ENCODE measurements around the gene NPDC1. TPM values are rescaled to one million over a fixed set of nuclear protein-coding genes. Genes with fewer than 3 reads are reported as not detected.

The NPDC1 gene
- polyA plus RNA-seq, 3 donors = 0.51 to 2.7 TPM; not detected in 1

GRCh38 chr9:137011156-137011555, 34.8 kb downstream of the NPDC1 start:
- DNase-seq = no peak
- Mint-ChIP-seq H3K27ac (peak overlapping the region in 1 of 7 donors; percentile 50), H3K4me3 (no peak overlapping the region), H3K27me3 (ENCODE audit: low read depth in 3 of 3) (peaks cover 2 to 4% (median 3%) of the 10 kb centered on the region in 3 donors), H3K36me3 (peaks cover 6 to 25% of the 10 kb centered on the region in 2 donors), H3K4me1 (peaks cover 1% of the 10 kb centered on the region), H3K9me3 (peaks cover 0 to 4% (median 0%) of the 10 kb centered on the region in 7 donors)
- no peaks in the 10 kb centered on the region for H3K27me3 ChIP-seq (ENCODE audit: control insufficient read depth in 2 of 2, insufficient read depth in 2 of 2, low read length in 2 of 2)
- no peaks in the 10 kb centered on the region for H3K9me3 ChIP-seq (replicated peaks in 1 of 2; ENCODE audit: control insufficient read depth in 1 of 2, insufficient read depth in 1 of 2, low read length in 2 of 2)
- H3K9ac ChIP-seq (ENCODE audit: insufficient read depth, low read length, poor library complexity, severe bottlenecking) = no peak overlapping the region
- no peaks in the 10 kb centered on the region for H4K20me1 ChIP-seq (ENCODE audit: insufficient read depth, low read length)
- TF ChIP-seq, protein P1, sequence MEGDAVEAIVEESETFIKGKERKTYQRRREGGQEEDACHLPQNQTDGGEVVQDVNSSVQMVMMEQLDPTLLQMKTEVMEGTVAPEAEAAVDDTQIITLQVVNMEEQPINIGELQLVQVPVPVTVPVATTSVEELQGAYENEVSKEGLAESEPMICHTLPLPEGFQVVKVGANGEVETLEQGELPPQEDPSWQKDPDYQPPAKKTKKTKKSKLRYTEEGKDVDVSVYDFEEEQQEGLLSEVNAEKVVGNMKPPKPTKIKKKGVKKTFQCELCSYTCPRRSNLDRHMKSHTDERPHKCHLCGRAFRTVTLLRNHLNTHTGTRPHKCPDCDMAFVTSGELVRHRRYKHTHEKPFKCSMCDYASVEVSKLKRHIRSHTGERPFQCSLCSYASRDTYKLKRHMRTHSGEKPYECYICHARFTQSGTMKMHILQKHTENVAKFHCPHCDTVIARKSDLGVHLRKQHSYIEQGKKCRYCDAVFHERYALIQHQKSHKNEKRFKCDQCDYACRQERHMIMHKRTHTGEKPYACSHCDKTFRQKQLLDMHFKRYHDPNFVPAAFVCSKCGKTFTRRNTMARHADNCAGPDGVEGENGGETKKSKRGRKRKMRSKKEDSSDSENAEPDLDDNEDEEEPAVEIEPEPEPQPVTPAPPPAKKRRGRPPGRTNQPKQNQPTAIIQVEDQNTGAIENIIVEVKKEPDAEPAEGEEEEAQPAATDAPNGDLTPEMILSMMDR (IDR thresholded peaks at IDR 0.05) = no peak
- H3K27ac ChIP-seq (ENCODE audit: low read depth in 1 of 2, low read length in 2 of 2) = no peak overlapping the region
- peaks cover 0 to 3% of the 10 kb centered on the region in 2 donors for H3K36me3 ChIP-seq (replicated peaks in 1 of 2; ENCODE audit: control insufficient read depth in 1 of 2, insufficient read depth in 2 of 2, low read length in 2 of 2)
- no peaks in the 10 kb centered on the region for H3K79me2 ChIP-seq (ENCODE audit: insufficient read depth, low read length)
- H3K4me1 ChIP-seq (ENCODE audit: control insufficient read depth in 1 of 2, insufficient read depth in 2 of 2, low read length in 2 of 2) = no peaks in the 10 kb centered on the region
- H3K4me2 ChIP-seq (replicated peaks; ENCODE audit: extremely low read depth, low read length, poor library complexity, severe bottlenecking) = no peak overlapping the region
- WGBS (ENCODE audit: insufficient coverage) = 94% methylated on average over 17 of the region's 24 CpGs
- H2AFZ ChIP-seq (ENCODE audit: insufficient read depth, low read depth, low read length, poor library complexity, severe bottlenecking) = no peak overlapping the region
- no peak overlapping the region for H3K4me3 ChIP-seq (replicated peaks in 1 of 3; ENCODE audit: low read depth in 2 of 3, low read length in 3 of 3)
- intact Hi-C loops (cut with micrococcal nuclease) = no loop called here

DNA sequence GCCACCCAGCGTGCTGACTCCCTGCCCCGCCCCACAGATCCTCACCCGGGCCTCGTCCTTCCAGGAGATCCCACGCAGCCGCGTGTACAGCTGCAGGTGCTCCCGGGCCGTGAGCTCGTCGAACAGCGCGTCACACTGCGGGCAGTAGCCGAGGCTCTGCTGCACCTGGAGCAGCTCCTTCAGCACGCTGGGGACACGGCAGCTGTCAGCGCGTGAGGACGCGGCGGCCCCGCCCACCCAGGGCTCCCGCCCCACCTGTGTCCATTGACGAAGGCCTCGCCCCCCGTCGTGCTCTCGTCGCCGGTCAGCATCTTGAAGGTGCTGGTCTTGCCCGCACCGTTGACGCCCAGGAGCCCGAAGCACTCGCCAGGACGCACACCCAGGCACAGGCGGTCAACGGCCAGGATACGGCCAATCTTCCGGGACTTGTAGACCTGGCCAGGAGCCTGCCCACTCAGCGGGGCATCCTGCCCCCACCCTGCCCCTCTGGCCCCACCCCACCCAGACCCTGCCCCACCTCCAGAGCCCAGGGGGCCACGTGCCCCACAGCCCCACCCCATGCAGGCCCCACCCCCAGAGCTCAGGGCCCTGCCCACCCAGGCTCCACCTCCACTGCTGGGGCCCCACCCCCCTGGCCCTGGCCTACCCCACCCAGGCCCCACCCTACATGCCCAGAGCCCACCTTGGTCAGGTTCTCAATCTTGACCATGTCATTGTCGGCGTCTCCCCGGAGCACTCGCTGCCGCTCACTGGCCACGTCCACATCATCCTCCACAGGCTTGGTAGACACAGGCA, 35.8 kb downstream of the NPDC1 start:
- Histone ChIP-seq H3K36me3 (replicated peaks in 1 of 2; ENCODE audit: control insufficient read depth in 1 of 2, insufficient read depth in 2 of 2, low read length in 2 of 2) (no peaks in the 10 kb centered on the region), H3K4me3 (replicated peaks in 1 of 3; ENCODE audit: low read depth in 2 of 3, low read length in 3 of 3) (no peak overlapping the region), H4K20me1 (ENCODE audit: insufficient read depth, low read length) (no peaks in the 10 kb centered on the region), H3K79me2 (ENCODE audit: insufficient read depth, low read length) (no peaks in the 10 kb centered on the region), H2AFZ (ENCODE audit: insufficient read depth, low read depth, low read length, poor library complexity, severe bottlenecking) (no peak overlapping the region), H3K9ac (ENCODE audit: insufficient read depth, low read length, poor library complexity, severe bottlenecking) (no peak overlapping the region), H3K4me1 (ENCODE audit: control insufficient read depth in 1 of 2, insufficient read depth in 2 of 2, low read length in 2 of 2) (no peaks in the 10 kb centered on the region), H3K27ac (ENCODE audit: low read depth in 1 of 2, low read length in 2 of 2) (no peak overlapping the region), H3K4me2 (replicated peaks; ENCODE audit: extremely low read depth, low read length, poor library complexity, severe bottlenecking) (no peak overlapping the region), H3K27me3 (ENCODE audit: control insufficient read depth in 2 of 2, insufficient read depth in 2 of 2, low read length in 2 of 2) (no peaks in the 10 kb centered on the region), H3K9me3 (replicated peaks in 1 of 2; ENCODE audit: control insufficient read depth in 1 of 2, insufficient read depth in 1 of 2, low read length in 2 of 2) (peaks cover 0 to 3% of the 10 kb centered on the region in 2 donors)
- DNase-seq = no peak
- Mint-ChIP-seq H3K9me3 (peaks cover 0 to 11% (median 1%) of the 10 kb centered on the region in 7 donors), H3K4me3 (no peak overlapping the region), H3K36me3 (peaks cover 4 to 21% of the 10 kb centered on the region in 2 donors), H3K27ac (no peak overlapping the region), H3K4me1 (peaks cover 3% of the 10 kb centered on the region), H3K27me3 (ENCODE audit: low read depth in 3 of 3) (peaks cover 3 to 5% (median 5%) of the 10 kb centered on the region in 3 donors)
- TF ChIP-seq, protein P1 (IDR thresholded peaks at IDR 0.05) = no peak
- intact Hi-C loops (cut with micrococcal nuclease) = no loop called here
- WGBS (ENCODE audit: insufficient coverage) = 97% methylated on average over 44 of the region's 49 CpGs

Data from CD14-positive monocyte (primary cell).